Dendritic cell treated with granulocyte-macrophage colony-stimulating factor and Interleukin-4, amounts not matched to agents 40 ng/mL and 50 ng/mL, for 4 days (primary cell): ENCODE results near the gene LAMTOR5.
"Not testable (repeated sequence)": the region's sequence is repeated elsewhere in the genome, so short reads cannot be mapped to it uniquely, and the experiment has no call there.

Experiments
- H3K27ac Mint-ChIP-seq: one replicate; pipeline ENCODE4 v1.8.0; 2022; ENCODE audit warnings: mild to moderate bottlenecking, mixed read lengths
- H3K27me3 Mint-ChIP-seq: one replicate; pipeline ENCODE4 v1.8.0; 2022; ENCODE audit warnings: mild to moderate bottlenecking, mixed read lengths
- H3K36me3 Mint-ChIP-seq: one replicate; pipeline ENCODE4 v1.8.0; 2022; ENCODE audit warnings: low read depth, mixed read lengths
- H3K4me1 Mint-ChIP-seq: one replicate; pipeline ENCODE4 v1.8.0; 2022; ENCODE audit warnings: low read depth, mixed read lengths
- H3K4me3 Mint-ChIP-seq: one replicate; pipeline ENCODE4 v1.8.0; 2022; ENCODE audit warnings: mild to moderate bottlenecking, moderate library complexity, mixed read lengths
- H3K9me3 Mint-ChIP-seq: one replicate; pipeline ENCODE4 v1.8.0; 2022; ENCODE audit warnings: mixed read lengths
- intact Hi-C: fragments of 100-400 bp; cut with micrococcal nuclease; formaldehyde crosslinking; loops from one replicate; pipeline ENCODE4 v1.15.0; 2022

Gene LAMTOR5

DNA sequence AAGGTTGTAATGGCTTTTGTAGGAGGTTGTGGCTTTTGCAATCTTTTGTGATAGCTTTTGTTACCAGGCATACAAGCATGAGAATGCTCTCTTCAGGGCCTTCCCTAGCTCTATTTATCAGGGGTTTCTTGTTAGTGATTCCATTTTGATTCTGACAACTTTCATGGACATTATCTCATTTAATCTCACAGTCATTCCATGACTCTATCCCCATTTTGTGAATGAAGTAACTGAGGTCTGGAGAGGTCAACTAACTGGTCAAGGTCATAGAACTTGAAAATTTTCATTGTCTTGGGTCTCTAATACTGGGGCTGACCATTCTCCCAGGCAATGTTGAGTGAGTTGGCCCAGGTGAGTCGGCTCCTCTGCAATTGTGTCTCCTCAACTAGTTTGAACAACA lies 11.2 kb upstream of the LAMTOR5 start:
- H3K4me3 Mint-ChIP-seq = no peak overlapping the region
- peaks cover 30% of the 10 kb centered on the region for H3K4me1 Mint-ChIP-seq
- intact Hi-C loops = no loop called here
- H3K27me3 Mint-ChIP-seq = no peaks in the 10 kb centered on the region
- peaks cover 8% of the 10 kb centered on the region for H3K9me3 Mint-ChIP-seq
- no peaks in the 10 kb centered on the region for H3K36me3 Mint-ChIP-seq
- no peak overlapping the region for H3K27ac Mint-ChIP-seq

DNA sequence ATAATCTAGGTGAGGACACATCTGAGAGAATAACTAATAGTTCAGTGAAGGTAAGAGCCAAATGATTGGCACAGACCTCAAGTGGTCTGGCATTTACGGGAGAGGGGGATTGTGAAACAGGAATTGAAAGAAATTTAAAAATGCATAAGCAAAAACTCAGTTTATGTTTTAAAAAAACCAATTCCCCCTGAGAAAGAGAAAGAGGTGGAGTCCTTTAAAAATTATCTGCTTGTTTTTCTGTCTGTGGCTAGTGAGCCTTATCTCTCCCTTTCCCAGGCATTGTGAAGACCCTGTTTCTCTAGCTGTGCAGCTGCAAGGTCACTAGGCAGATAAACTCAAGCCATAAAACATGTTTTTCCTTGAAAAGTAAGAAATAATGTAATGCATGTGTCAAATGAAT lies 5.6 kb upstream of the LAMTOR5 start:
- peak overlapping the region; percentile 58 for H3K27ac Mint-ChIP-seq
- not testable (repeated sequence) for H3K4me3 Mint-ChIP-seq

DNA sequence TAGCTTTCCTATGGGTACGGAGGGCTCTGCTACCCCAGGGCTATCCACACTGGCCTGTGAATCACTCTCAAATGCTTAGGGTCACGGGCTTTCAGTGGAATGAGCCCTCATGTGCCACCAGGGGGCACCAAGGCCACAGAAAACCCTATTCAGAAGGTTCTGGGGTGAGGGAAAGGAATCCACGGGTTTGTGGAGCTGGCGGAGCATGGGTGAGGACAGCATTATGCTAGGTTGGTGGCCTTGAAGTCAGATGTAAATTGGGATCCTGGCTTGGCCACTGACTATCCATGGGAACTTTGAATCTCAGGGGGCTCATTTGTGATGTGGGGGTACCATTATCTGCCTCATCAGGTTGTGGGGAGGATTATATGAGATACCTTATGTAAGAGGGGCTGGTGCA lies 5.1 kb upstream of the LAMTOR5 start:
- H3K27ac Mint-ChIP-seq = peak overlapping the region; percentile 58

More for the DNA sequence above, 5.6 kb upstream of the LAMTOR5 start:
- H3K27me3 Mint-ChIP-seq, H3K9me3 Mint-ChIP-seq, H3K36me3 Mint-ChIP-seq, intact Hi-C loops: not testable (repeated sequence)
- H3K4me1 Mint-ChIP-seq = peaks cover 23% of the 10 kb centered on the region

DNA sequence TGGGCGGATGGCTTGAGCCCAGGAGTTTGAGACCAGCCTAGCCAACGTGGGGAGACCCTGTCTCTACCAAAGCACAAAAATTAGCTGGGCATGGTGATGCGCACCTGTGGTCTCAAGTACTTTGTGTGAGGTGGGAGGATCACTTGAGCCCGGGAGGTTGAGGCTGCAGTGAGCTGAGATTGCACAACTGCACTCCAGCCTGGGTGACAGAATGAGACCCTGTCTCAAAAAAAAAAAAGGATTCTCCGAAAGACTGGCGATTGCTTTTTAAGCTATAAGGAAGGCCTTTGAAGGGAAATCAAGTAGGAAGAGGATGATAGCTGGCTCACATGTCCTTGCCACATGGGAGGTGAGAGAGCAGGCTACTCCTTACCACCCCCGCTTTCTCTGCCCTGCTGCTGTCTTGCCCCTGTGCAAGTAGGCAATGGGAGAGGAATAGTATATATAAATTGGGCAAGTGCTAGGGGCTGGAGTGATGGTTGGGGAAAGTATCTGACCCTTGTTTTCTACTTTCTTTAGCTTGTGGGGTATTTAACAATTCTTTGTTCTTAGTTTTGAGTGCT lies 3.8 kb upstream of the LAMTOR5 start:
- intact Hi-C loops = no loop called here
- Mint-ChIP-seq H3K4me1 (peaks cover 28% of the 10 kb centered on the region), H3K27me3 (no peaks in the 10 kb centered on the region), H3K36me3 (peaks cover 11% of the 10 kb centered on the region), H3K27ac (peak overlapping the region; percentile 31), H3K4me3 (no peak overlapping the region), H3K9me3 (no peaks in the 10 kb centered on the region)

More for the DNA sequence above, 5.1 kb upstream of the LAMTOR5 start:
- Mint-ChIP-seq H3K9me3 (no peaks in the 10 kb centered on the region), H3K4me3 (no peak overlapping the region), H3K27me3 (no peaks in the 10 kb centered on the region), H3K36me3 (peaks cover 6% of the 10 kb centered on the region), H3K4me1 (peaks cover 28% of the 10 kb centered on the region)
- intact Hi-C loops = loop anchor here (1.0 kb wide), 2 partner anchors 48 to 84 kb away; no protein-coding TSS in a partner anchor

DNA sequence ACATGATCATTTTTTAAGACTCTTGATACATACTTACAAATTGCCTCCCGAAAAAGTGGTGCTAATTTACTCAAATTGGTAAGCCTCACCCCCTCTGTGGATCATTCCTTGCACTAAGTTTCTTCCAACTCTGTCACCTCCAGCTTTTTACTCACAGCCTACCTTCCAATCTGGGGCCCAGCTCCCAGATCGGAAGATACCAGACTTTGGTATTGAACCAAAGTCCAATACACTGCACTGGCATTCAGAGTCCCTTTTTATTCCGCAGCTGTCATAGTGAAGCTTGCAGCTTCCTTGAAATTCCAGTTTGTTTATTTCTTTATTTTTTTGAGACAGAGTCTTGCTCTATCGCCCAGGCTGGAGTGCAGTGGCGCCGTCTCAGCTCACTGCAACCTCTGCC lies 1.8 kb upstream of the LAMTOR5 start:
- Mint-ChIP-seq H3K4me3 (no peak overlapping the region), H3K4me1 (peaks cover 28% of the 10 kb centered on the region), H3K9me3 (no peaks in the 10 kb centered on the region), H3K36me3 (peaks cover 15% of the 10 kb centered on the region), H3K27me3 (no peaks in the 10 kb centered on the region), H3K27ac (no peak overlapping the region)
- intact Hi-C loops = loop anchor here (5.0 kb wide), 1 partner anchor 207 kb away; no protein-coding TSS in a partner anchor

DNA sequence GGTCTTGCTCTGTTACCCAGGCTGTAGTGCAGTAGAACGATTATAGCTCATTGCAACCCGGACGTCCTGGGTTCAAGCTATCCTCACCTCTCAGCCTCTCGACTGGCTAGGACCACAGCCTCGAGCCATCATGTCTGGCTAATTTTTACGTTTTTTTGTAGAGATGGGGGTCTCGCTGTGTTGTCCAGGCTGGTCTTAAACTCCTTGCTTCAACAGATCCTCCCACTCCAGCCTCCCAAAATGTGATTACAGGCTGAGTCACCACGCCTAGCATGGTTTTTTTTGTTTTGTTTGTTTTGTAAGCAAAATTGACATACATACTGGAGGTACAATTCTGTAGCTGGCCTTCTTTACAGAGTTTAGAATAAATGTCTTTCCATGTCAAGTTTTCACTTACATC lies 994 bp upstream of the LAMTOR5 start:
- peaks cover 23% of the 10 kb centered on the region for H3K36me3 Mint-ChIP-seq
- peaks cover 28% of the 10 kb centered on the region for H3K4me1 Mint-ChIP-seq
- peak overlapping the region; percentile 13 for H3K4me3 Mint-ChIP-seq
- H3K27ac Mint-ChIP-seq = peak overlapping the region; percentile 100
- intact Hi-C loops = loop anchor here (5.0 kb wide), 1 partner anchor 206 kb away; no protein-coding TSS in a partner anchor
- H3K9me3 Mint-ChIP-seq = no peaks in the 10 kb centered on the region
- H3K27me3 Mint-ChIP-seq = no peaks in the 10 kb centered on the region

DNA sequence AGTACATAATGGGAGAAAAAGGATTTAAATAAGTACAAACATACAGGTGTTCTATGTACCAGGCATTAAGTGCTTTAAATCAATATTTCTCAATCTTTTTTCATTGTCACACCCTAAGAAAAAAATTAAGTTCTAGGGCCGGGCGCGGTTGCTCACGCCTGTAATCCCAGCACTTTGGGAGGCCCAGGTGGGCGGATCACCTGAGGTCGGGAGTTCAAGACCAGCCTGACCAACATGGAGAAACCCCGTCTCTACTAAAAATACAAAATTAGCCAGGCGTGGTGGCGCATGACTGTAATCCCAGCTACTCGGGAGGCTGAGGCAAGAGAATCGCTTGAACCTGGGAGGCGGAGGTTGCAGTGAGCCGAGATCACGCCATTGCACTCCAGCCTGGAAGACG lies 1.1 kb downstream of the LAMTOR5 start:
- H3K27me3 Mint-ChIP-seq, H3K9me3 Mint-ChIP-seq: not testable (repeated sequence)
- intact Hi-C loops = loop anchor here (2.0 to 5.0 kb wide), 2 partner anchors 68 to 204 kb away; partner anchors contain the start of gene RBM15
- Mint-ChIP-seq H3K4me3 (peak overlapping the region; percentile 100), H3K36me3 (peaks cover 29% of the 10 kb centered on the region), H3K27ac (peak overlapping the region; percentile 100), H3K4me1 (peaks cover 17% of the 10 kb centered on the region)

DNA sequence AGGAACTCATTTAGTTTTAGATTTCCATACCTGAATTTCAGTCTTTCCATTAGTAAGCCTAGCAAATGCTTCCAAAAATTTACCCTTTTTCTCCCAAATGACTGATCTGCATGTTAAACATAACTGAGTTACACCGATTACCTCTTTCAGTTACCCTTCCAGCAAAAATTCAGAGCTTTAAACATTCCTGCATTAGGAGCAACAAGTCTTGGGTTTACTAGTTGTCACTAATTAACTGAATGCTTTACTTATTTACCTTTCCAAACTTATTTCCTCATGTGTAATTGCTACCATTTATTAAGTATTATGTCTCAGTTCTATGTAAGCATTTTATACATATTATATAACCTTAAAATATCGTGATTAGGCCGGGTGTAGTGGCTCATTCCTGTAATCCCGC lies 3.1 kb downstream of the LAMTOR5 start:
- H3K36me3 Mint-ChIP-seq = peaks cover 46% of the 10 kb centered on the region
- intact Hi-C loops = no loop called here
- H3K27ac Mint-ChIP-seq = no peak overlapping the region
- no peaks in the 10 kb centered on the region for H3K9me3 Mint-ChIP-seq
- no peaks in the 10 kb centered on the region for H3K27me3 Mint-ChIP-seq
- H3K4me3 Mint-ChIP-seq = no peak overlapping the region
- peaks cover 15% of the 10 kb centered on the region for H3K4me1 Mint-ChIP-seq

DNA sequence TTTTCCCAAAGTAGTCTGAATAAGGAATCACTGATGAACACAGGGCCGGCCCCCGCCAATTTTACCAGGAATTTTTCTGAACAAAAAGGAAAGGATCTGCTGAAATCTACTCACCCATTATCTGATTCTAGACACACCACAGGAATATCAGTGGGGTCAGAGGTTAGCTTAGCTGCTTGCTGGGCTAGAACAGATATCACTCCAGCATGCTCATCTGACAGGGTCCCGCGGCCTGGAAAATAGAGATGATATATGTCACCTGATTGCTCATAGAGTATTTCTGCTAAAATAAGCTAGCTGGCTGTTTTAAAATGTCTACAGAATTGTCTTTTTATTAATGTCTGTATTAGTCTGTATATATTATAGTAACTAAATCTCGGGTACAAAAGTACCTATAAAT lies 3.7 kb downstream of the LAMTOR5 start:
- intact Hi-C loops = loop anchor here (2.0 kb wide), 1 partner anchor 23 kb away; no protein-coding TSS in a partner anchor
- H3K36me3 Mint-ChIP-seq = peaks cover 49% of the 10 kb centered on the region

DNA sequence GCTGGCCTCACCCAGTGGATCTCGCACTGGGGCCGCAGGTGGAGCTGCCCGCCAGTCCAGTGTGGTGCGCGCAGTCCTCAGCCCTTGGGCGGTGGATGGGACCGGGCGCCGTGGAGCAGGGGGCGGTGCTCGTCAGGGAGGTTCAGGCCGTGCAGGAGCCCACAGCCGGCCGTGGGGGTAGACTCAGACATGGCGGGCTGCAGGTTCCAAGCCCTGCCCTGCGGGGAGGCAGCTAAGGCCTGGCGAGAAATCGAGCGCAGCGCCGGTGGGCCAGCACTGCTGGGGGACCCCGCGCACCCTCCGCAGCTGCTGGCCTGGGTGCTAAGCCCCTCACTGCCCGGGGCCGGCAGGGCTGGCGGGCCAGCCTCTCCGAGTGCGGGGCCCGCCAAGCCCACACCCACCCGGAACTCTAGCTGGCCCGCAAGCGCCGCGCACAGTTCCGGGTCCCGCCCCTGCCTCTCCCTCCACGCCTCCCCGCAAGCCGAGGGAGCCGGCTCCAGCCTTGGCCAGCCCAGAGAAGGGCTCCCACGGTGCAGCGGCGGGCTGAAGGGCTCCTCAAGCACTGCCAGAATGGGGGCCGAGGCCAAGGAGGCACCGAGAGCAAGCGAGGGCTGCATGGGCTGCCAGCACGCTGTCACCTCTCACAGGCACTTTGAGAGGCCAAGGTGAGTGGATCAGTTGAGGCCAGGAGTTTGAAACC lies 11.1 kb downstream of the LAMTOR5 start:
- intact Hi-C loops = not testable (repeated sequence)

More for the DNA sequence above, 3.7 kb downstream of the LAMTOR5 start:
- Mint-ChIP-seq H3K4me3 (no peak overlapping the region), H3K27me3 (no peaks in the 10 kb centered on the region), H3K4me1 (peaks cover 12% of the 10 kb centered on the region), H3K9me3 (no peaks in the 10 kb centered on the region), H3K27ac (no peak overlapping the region)

DNA sequence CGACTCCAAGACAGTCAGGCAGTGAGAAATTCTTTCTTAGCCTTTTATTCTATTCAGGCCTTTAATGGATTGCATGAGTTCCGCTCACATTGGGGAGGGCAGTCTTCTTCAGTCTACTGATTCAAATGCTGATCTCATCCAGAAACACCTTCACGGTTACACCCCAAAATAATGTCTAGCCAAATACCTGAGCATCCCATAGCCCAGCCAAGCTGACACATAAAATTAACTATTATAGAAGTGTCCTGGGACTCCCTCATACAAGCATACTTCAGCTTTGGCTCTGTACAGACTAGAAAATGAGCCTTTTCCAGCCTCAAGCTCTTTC lies 13.0 kb downstream of the LAMTOR5 start:
- Mint-ChIP-seq H3K36me3 (peaks cover 69% of the 10 kb centered on the region), H3K4me3 (no peak overlapping the region), H3K27ac (no peak overlapping the region), H3K4me1 (no peaks in the 10 kb centered on the region), H3K9me3 (no peaks in the 10 kb centered on the region), H3K27me3 (no peaks in the 10 kb centered on the region)
- intact Hi-C loops = no loop called here

More for the DNA sequence above, 11.1 kb downstream of the LAMTOR5 start:
- not testable (repeated sequence) for H3K27ac Mint-ChIP-seq, H3K27me3 Mint-ChIP-seq, H3K4me1 Mint-ChIP-seq, H3K4me3 Mint-ChIP-seq, H3K9me3 Mint-ChIP-seq
- H3K36me3 Mint-ChIP-seq = peaks cover 71% of the 10 kb centered on the region

DNA sequence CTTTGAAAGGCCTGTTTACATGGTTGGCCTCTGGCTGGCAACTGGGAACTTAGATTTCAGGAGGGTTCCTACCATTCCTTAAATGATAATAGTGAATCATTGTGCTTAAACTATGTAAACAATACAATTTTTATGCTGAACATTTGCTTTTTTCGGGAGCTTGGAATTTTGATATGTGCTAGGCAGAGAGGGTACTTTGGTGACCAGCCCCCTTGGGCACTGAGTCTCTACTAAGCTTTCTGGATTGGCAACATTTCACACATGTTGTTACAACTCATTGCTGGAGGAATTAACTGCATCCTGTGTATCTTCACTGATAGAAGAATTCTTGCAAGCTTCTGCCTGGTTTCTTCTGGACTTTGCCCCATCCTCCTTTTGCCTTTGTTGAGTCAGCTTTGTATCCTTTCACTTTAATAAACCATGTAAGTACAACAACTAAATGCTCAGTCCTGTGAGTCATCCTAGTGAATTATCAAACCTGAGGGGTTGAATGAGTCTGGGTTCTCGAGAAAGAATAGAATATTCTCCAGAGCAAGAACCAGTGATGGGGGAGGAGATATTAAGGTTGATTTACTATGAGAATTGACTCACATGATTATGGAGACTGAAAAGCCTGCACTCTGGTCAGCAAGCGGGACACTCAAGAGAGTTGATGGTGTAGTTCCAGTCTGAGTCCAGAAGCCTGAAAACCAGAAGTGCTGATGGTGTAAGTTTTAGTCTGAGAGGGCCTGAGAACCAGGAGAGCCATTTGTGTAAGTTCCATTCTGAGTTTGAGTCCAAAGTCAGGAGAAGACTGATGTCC lies 13.6 kb downstream of the LAMTOR5 start:
- intact Hi-C loops = no loop called here
- H3K36me3 Mint-ChIP-seq = peaks cover 71% of the 10 kb centered on the region
- H3K27me3 Mint-ChIP-seq = no peaks in the 10 kb centered on the region
- no peaks in the 10 kb centered on the region for H3K4me1 Mint-ChIP-seq
- no peaks in the 10 kb centered on the region for H3K9me3 Mint-ChIP-seq
- no peak overlapping the region for H3K27ac Mint-ChIP-seq
- H3K4me3 Mint-ChIP-seq = no peak overlapping the region

DNA sequence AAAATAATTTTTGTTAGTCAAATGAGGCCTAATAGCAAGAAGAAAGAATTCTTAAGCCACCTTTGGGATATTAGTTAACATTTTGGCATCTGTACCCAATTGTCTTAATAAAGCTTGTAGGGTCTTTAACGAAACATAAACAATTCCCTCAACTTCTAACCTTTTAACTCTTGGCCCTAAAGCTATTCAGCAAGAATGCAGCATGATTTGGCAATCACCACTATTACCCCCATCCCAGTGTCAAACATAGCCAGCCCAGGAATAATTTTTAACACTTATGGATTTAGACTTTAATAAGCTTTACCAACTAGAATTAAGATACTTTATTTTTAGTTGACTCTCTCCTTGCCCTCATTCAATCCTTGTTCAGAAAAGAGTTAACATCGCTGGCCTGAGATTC lies 14.2 kb downstream of the LAMTOR5 start:
- Mint-ChIP-seq H3K4me3 (no peak overlapping the region), H3K27ac (no peak overlapping the region), H3K36me3 (peaks cover 65% of the 10 kb centered on the region), H3K4me1 (no peaks in the 10 kb centered on the region), H3K9me3 (no peaks in the 10 kb centered on the region), H3K27me3 (no peaks in the 10 kb centered on the region)
- intact Hi-C loops = no loop called here

DNA sequence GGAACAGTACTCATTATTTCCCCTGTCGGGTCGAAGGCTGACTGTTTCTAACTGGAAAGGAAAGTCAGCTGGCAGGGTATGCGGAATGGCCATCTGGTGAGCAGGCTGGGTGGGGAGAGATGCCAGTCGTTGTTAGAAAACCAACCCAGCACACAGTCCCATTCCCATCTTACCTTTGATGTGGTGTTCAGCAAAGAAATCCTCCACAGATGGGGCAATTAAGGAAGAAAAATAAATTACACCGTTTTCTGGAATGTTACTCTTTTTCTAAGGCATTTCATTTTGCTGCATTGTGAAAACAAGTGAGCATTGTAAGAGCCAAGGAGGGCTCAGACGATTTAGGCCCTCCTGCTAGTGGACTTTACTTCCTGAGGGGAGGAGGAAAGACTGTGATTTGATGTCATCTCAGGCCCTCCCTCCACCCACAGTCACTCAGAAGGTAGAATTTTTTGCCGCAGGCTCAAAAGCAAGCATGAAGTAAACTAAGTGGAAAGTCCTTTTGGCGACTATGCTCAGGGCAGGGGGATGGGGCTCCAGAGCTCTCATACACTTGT lies 16.7 kb downstream of the LAMTOR5 start, which contains the start of gene SLC16A4:
TSS of gene SLC16A4 (minus strand) at position 335 of the 554 bp plus-strand sequence. CDS start 1,703 bp downstream, outside the sequence.
- Mint-ChIP-seq H3K4me1 (no peaks in the 10 kb centered on the region), H3K9me3 (no peaks in the 10 kb centered on the region), H3K4me3 (no peak within 1 kb of the TSS), H3K36me3 (peaks cover 50% of the 10 kb centered on the region), H3K27me3 (no peaks in the 10 kb centered on the region), H3K27ac (no peak within 1 kb of the TSS)
- intact Hi-C loops = no loop called here
